ENCODE results near the gene ZNG1B.
"Not testable (repeated sequence)": the region's sequence is repeated elsewhere in the genome, so short reads cannot be mapped to it uniquely, and the experiment has no call there.

The ZNG1B gene

DNA sequence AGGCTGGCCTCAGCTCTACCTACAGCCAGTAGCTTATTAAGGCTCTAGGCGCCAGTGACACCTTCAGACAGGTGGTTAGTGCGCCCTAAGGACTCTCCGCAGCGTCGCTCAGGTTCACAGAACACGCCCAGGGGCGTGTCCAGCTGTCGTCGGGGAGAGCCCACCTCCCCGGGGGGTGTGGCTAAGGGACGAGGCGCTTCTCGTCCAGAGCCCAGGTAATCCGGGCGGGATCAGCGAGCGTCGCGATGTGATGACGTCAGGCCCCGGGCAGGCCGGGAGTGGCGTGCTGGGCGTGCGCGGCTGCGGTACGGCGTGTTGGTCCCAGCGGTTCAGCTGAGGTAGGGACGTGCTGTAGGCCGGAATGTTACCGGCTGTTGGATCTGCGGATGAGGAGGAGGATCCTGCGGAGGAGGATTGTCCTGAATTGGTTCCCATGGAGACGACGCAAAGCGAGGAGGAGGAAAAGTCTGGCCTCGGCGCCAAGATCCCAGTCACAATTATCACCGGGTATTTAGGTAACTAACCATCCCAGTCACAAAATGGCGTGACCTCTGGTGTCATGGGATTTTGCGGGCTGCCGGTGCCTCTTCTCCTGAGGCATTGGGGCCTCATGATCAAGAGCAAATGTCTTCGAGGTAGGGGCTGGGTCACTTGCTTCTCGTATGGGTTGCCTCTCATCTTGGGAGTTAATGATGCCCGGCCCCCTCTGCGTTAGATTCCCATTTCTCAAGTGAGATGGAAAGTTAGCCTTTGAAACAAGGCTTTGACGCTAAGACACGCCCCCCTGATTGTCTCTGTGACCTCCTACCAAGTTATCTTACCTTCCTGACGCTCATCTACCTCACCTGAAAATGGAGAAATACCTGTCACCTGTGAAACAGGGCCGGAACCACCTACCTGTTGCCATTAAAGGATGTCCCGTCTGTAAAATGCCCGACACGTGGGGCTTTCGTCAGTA lies at the start of gene ZNG1B:
Gene ZNG1B, plus strand, starts transcription at position 184 of the 958 bp plus-strand sequence. Its CDS starts 178 bp downstream, at position 362.
- in situ Hi-C loops (cut with MboI; ENCODE audit: low sequenced_read_pairs): not testable (repeated sequence)

DNA sequence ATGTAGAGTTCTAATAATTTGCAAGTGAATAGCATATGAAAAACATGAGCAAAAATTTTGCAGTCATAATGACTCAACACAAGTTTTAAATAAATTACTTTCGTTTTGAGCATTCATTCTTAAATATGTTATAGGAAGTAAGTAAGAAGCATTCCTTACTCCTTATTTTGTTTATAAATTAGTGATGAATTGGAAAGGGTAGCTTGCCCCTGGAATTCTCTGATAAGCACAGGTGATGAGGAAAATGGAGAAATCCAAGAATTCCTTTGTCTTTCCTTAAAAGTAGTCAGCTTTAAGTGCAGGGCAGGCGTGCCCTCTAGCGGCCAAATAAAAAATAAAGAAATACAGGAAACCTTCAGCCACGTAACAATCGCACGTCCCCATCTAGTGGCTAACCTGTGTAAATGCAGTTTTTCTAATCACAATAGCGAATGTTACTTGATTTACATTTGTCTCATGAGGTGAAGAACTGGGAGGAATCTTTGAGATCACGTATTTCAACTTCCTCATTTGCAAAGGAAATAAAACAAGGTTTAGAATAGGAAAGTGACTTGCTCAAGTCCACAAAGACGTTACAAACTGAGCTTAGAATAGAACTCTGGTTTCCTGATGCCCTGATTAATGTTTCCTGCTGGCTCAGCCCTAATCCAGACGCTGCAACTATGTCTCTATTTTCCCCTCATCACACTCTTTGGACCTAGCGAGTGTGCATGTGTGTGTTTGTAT lies 47.2 kb upstream of the ZNG1B start:
- in situ Hi-C loops (cut with MboI; ENCODE audit: low sequenced_read_pairs): no loop called here

DNA sequence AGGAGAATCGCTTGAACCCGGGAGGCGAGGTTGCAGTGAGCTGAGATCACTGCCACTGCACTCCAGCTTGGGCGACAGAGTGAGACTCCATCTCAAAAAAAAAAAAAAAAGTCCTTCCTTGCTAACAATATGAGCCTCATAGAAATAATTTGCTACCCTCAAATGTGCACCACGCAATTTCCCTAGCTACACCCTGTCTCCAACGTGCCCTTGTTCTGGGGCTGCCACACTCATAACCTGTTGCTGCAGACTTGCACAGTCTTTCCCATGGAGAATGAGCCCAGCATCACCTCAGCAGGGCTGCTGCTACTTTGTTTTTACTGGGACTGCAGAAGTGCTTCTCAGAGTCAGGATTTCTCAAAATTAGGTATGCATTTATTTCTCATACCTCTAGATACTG lies 46.4 kb upstream of the ZNG1B start:
- in situ Hi-C loops (cut with MboI; ENCODE audit: low sequenced_read_pairs): no loop called here

DNA sequence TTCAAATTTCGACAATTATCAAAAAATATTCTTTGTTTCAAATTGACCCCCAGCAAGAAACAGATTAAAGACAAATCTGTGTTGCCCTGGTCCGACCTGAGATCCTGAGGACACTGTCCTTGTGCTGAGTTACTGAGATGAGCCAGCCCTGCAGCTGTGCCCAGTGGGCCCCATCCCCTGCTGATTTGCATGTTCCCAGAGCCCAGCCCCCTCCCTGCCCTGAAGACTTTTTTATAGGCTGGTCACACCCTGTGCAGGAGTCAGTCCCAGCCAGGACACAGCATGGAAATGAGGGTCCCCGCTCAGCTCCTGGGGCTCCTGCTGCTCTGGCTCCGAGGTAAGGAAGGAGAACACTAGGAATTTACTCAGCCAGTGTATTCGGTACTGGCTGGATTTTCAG lies 31.4 kb upstream of the ZNG1B start:
- in situ Hi-C loops (cut with MboI; ENCODE audit: low sequenced_read_pairs): no loop called here

DNA sequence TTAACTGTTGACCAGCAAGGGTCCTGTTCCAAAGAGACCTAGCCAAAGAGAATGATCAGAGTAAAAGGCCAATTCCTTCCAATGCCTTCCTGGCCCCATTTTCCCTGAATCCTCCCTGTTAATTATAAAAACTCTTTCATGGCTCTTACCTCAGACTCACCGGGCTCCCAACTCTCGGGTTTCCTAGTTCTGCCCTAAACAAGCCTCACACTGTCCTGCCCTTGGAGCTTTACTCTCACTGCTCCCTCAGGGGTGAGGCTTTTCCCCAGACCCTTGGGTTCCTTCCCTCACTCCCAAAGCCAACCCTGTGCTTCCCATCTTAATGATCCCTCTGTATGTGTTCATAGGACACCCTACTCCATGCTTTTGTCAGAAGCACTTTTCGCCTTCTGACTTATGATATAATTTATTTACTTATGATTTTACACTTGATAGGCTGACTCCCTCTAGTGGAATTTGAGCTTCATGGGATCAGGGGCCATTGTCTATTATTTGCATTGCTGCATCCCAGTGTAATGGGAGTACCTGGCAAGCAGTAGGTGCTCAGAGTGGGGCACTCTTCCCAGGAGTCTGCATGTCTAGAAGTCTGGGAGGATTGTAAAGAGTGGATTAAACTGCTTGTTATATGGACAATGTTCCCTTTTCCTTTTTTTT lies 29.9 kb upstream of the ZNG1B start:
- in situ Hi-C loops (cut with MboI; ENCODE audit: low sequenced_read_pairs): no loop called here

DNA sequence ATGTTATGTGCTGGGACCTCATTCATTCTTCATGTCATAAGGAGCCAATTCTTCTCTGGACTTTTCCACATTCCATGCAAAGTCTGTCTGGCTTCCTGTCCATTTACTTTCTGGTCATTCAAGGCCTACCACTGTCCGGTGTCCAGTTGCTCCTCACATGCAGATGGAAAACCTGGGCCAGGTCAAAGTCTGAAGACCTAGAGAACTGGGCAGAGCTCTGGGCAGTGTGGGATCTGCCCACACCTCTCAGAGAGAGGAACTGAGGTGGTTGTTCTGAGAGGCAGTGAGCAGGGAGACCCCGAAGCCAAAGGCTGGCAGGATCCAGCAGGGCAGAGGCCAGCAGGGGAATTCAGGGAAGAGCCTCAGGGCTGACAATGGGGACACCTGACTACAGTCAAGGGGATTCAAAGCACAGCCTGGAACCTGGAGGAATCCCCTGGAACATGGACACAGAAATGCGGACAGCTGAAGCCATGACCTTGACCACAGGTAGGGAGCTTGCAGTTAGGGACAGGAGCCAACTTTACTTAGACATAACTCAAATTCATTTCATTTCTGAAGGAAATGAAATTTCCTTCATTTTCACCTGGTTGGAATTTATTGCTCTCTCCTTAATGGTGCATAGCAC lies 25.7 kb upstream of the ZNG1B start:
- in situ Hi-C loops (cut with MboI; ENCODE audit: low sequenced_read_pairs): not testable (repeated sequence)

DNA sequence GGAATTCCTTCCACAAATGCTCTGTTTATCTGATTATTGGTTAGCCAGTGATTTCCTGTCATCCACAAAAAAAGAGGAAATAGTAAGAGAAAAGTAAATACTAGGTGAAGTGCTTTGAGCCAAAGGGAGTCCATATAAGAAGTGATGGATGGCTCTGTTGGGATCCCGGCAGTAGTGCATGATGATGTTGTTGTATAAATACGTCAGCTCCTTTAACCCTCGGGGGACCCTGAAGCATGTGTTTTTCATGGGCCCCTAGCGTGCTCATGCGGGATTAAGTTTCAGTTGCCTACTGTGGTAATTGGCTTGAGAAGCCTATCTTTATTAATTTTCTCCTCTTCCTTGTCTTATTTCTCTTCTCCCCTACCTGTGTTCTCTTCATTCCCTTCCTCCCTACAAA lies 24.7 kb upstream of the ZNG1B start:
- in situ Hi-C loops (cut with MboI; ENCODE audit: low sequenced_read_pairs): not testable (repeated sequence)

DNA sequence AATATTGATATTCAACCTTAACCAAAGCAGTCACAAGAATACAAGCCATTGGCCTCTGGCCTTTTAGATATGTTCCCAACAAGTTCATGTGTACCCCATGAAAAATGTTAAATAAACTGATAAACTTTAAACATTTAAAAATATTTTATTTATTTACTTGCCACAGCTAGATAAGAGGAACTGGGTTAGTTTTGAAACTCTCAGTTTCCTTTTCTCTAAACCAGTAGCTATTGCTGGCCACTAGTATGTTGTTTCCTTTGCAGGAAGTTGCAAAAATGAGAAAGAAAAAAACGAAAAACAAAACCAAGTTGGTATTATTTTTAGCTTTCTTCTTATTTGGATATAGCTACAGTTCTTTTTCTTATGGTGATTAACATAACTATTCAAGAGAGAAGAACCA lies 5.7 kb upstream of the ZNG1B start:
- in situ Hi-C loops (cut with MboI; ENCODE audit: low sequenced_read_pairs): not testable (repeated sequence)

DNA sequence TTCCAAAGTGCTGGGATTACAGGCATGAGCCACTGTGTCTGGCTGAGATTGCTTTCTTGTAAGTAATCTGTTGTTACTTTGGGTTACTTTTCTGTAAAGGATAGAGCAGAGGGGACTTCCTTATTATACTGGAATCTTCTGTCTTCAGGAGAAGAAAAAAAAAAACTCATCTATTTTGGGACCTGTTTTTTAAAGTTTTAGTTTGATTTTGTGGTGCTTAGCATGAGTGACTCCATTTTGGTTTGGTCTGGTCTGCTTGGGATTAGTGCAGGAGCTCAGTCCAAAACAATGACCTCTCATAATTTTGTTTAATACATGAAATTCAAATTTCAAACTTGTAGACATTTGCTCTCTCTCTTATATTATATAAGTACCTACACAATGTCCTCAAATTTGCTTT lies 4.0 kb upstream of the ZNG1B start:
- in situ Hi-C loops (cut with MboI; ENCODE audit: low sequenced_read_pairs): not testable (repeated sequence)

DNA sequence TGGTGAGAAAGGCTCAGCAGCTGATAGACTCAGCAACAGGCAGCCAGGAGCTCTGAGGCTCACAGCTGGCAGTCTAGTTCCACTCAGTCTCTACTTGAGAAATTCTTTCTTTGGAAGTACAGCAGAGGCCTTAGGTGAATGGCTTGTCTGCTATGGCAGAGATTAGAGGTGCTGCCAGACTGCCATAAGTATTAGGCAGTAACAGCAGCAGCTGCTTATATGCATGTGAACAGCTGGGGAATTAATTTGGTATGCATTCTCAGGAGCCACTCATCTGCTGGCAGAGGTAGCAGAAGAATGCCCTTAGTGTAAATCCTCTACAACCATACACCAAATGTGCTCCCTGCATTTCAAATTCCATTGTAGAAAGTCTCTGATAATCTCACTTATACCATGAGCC lies 28.3 kb downstream of the ZNG1B start:
- in situ Hi-C loops (cut with MboI; ENCODE audit: low sequenced_read_pairs): not testable (repeated sequence)

DNA sequence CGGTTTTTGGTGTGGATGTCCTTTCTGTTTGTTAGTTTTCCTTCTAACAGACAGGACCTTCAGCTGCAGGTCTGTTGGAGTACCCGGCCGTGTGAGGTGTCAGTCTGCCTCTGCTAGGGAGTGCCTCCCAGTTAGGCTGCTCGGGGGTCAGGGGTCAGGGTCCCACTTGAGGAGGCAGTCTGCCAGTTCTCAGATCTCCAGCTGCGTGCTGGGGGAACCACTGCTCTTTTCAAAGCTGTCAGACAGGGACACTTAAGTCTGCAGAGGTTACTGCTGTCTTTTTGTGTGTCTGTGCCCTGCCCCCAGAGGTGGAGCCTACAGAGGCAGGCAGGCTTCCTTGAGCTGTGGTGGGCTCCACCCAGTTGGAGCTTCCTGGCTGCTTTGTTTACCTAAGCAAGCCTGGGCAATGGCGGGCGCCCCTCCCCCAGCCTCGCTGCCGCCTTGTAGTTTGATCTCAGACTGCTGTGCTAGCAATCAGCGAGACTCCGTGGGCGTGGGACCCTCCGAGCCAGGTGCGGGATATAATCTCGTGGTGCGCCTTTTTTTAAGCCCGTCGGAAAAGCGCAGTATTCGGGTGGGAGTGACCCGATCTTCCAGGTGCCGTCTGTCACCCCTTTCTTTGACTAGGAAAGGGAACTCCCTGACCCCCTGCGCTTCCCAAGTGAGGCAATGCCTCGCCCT lies 39.3 kb downstream of the ZNG1B start:
- in situ Hi-C loops (cut with MboI; ENCODE audit: low sequenced_read_pairs): not testable (repeated sequence)

DNA sequence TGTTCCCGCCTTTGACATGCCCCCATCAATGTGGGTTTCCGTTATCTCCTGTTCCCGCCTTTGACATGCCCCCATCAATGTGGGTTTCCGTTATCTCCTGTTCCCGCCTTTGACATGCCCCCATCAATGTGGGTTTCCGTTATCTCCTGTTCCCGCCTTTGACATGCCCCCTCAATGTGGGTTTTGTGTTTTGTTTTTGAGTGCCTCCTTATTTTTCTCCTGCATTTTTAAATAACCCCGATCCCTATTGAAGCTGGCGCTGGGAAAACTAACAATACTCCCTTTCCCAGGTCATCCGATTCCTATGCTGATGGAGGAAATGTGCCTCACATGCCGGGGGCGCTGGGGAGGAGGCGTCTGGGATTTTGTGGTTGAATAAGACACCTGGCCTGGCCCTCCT lies 59.0 kb downstream of the ZNG1B start:
- in situ Hi-C loops (cut with MboI; ENCODE audit: low sequenced_read_pairs): not testable (repeated sequence)

DNA sequence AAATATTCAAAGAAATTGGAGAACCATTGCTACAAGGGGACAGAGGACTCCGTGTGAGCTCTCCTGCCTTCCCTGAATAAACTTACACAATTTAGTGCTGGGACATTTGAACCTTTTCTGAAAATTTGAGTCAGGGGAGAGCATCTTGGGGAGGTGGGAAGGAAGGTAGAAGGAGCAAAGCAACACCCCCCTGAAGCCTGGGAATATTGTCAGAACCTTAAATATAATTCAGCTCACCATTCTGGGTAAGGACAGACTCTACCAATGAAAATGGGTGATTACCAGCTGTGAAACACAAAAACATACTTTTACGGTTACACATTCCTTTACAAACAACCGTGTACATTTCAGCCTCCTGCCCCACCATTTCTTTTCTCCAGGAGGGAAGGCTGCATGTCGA lies 60.9 kb downstream of the ZNG1B start, which contains the start of gene FOXD4L1:
Gene FOXD4L1, plus strand, starts transcription at position 301 of the 400 bp plus-strand sequence. CDS start 592 bp downstream, outside the sequence.
- in situ Hi-C loops (cut with MboI; ENCODE audit: low sequenced_read_pairs): not testable (repeated sequence)

DNA sequence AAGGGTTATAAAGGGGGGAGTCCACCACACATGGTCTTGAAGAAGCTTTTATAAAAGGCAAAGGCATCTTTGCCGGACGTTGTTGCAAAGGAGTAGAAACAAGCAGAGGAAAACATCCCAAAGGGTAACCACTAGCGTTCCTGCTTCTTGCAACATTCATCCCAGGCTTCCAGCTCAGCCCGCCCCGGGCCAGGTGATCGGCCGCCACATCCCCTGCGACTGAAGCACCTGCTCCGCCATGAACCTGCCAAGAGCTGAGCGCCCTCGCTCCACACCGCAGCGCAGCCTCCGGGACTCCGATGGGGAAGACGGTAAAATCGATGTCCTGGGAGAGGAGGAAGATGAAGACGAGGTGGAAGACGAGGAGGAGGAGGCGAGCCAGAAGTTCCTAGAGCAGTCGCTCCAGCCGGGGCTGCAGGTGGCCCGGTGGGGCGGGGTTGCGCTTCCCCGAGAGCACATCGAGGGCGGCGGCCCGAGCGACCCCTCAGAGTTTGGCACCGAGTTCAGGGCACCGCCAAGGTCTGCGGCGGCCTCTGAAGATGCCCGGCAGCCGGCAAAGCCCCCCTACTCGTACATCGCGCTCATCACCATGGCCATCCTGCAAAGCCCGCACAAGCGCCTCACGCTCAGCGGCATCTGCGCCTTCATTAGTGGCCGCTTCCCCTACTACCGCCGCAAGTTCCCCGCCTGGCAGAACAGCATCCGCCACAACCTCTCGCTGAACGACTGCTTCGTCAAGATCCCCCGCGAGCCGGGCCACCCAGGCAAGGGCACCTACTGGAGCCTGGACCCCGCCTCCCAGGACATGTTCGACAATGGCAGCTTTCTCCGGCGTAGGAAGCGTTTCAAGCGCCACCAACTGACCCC lies 61.8 kb downstream of the ZNG1B start:
- in situ Hi-C loops (cut with MboI; ENCODE audit: low sequenced_read_pairs): not testable (repeated sequence)

DNA sequence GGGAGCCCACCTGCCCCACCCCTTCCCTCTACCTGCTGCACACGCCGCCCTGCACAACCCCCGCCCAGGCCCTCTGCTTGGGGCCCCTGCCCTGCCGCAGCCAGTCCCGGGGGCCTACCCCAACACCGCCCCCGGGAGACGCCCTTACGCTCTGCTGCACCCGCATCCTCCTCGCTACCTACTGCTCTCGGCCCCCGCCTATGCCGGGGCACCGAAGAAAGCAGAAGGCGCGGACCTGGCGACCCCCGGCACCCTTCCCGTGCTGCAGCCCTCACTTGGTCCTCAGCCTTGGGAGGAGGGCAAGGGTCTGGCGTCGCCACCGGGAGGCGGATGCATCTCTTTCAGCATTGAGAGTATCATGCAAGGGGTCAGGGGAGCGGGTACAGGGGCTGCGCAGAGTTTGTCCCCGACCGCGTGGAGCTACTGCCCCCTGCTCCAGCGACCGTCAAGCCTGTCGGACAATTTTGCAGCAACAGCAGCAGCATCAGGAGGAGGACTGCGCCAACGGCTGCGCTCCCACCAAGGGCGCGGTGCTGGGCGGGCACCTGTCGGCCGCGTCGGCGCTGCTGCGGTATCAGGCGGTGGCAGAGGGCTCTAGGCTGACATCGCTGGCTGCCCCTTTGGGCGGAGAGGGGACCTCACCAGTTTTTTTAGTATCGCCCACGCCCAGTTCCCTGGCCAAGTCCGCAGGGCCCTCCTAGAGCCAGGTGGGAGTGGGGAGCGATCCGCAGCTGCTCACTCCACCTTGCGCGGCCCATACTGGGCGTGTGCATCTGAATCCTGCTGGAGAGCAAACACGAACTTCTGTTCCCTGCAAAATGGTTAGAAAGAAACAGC lies 62.6 kb downstream of the ZNG1B start:
- in situ Hi-C loops (cut with MboI; ENCODE audit: low sequenced_read_pairs): not testable (repeated sequence)

DNA sequence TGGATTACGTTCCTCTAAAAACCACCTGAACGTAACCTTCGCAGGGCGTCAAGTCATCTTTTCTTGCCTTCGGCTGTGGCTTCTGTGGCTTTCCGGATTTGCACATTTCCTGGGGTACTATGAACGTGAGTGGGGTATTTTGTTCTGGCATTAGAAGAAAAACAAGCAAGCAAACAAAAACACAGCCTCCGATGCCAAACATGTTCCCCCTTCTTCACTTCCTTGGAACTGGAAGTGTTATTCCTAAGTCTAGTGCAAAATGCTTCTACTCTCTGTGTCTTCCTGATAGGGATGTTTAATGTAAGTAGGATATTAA lies 63.2 kb downstream of the ZNG1B start:
- in situ Hi-C loops (cut with MboI; ENCODE audit: low sequenced_read_pairs): not testable (repeated sequence)

DNA sequence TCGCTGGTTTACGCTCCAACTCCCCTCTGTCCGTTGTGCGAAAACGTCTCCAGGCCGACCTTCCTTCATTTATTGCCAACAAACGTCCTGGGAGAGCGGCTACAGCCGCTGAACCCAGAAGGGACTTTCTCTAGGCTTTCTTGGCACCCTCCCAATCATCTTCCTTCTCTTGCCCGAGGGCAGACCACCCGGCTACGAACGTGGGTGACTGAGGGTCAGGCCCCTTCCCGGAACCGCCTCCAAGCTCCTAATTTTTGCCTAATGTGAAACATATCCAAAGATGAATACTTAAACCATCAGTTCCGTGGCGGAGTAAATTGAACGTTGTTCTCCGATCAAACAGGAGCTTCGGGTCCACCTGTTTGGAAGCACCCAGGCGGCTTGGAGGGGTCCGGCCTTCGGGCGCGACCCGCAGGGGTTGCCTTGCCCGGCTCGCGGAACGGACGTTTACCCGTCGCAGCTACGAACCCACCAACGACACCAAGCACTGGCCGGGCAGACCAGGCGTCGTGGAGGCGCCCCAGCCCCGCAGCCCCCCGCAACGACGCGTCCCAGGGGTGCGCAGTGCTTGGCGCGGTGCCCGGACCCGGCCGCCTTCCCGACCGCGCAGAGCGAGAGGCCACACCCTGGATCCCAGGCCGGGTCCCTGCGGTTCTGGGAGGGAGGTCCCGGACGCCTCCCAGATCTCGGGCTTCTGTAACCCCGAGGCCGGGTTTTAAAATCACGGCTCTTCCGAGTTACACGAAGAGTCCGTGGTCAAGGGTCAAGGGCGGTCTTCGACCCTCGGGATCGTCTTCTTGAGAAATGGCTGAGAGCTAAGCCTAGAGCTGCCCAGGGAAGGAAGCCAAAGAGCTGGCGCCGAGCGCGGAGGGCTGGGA lies 65.0 kb downstream of the ZNG1B start:
- in situ Hi-C loops (cut with MboI; ENCODE audit: low sequenced_read_pairs): not testable (repeated sequence)

Data from hTERT RPE-1 (cell line).